Measurements from ENCODE around the gene P3R3URF.

Gene P3R3URF

DNA sequence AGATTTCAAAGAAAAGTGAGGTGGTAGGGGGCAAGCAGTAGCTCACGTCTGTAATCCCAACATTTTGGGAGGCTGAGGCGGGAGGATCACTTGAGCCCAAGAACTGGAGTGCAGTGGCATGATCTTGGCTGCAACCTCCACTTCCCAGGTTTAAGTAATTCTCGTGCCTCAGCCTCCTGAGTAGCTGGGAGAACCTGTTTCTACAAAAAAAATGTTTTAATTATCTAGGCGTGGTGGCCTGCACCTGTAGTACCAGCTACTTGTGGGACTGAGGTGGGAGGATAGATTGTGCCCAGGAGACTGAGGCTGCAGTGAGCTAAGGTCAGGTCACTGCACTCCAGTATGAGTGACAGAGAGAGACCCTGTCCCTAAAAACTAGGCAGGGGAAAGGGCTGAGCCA is 4.0 kb downstream of the P3R3URF start:
- no peak for DNase-seq (ENCODE audit: low read depth)

DNA sequence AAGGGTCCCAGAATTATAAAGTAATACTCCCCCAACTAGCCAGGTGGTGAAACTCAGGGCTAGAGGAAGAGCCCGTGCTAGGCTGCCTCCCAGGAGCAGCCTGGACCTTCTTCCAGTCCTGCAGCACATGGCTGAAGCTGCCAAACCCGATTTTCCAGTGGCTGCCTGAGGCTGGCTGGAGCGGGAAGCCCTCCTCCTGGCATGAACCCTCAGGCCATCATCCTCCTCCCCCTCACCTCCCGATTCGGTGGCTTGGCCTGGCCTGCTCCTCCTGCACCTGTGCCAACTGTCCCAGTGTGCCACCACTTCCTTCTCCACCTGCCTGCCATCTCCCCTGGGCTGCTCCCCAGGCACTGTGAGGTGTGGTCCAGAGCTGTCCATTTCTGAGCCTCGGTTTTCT is 4.4 kb downstream of the P3R3URF start:
- no peak for DNase-seq (ENCODE audit: low read depth)

DNA sequence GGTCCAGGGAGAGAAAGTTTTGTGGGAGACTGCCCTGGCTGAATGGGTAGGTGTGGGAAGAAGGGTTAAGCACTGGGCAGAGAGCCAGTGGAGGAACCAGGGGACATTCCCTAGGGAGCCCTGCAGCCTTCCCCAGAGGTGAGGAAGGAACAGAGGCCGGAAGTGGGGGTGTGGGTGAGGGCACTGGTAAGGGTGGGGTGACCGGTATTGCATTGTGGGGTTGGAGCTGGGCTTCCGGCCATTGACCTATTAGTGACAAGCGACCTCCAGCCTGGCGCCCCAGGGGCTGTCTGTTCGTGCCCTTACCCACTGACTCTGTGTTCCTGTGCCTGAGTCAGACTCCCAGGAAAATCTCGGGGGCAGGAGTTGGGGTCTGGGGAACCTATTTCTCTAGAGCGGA is 4.9 kb downstream of the P3R3URF start:
- DNase-seq (ENCODE audit: low read depth): no peak

DNA sequence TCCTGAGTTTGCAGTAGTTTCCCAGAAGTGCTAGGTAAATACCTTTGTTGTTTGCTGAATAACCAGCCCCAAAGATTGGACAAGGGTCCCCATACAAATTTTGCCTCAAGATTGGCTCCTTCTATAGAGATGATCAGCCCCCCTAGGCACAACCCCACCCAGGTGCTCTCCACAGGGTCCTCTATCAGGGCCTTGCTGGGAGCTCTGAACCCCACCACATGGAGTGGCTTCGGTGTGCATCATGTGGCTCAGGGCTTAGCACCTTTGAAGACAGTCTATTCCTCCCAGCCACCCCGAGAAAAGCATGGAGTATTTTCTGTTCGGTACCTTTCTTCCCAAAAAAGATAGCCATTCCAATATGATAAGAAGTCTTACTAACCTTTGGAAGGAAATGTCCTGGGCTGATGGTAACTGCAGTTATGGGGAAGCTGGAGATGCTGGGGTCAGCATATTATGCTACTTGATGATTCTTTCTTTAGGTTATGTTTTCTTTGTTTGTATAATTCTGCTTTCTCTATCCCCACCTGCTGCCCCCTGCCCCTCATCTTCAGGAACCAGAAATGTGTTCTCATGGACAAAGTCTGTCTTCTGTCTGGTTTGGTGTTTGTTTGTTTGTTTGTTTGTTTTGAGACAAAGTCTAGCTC is 6.4 kb downstream of the P3R3URF start:
- no peak for DNase-seq (ENCODE audit: low read depth)

DNA sequence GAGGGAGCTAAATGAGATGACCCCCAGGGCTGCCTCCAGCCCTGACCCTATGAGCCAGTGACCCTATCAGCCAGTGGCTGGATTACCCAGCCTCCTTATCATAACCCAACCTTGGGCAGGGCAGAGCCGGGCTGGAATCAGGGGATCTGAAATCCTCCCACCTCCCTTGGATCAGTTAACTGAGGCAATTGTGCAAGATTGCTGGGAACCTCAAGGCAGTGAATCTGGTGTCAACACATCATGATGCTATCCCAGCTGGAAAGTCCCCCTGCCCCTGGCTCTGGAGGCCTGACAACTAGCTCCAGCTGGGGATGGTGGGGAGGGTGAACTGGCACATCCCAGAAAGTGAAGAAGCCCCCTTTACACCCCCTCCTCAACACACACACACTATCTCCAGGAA is 7.8 kb downstream of the P3R3URF start:
- DNase-seq (ENCODE audit: low read depth): peak; percentile 67

DNA sequence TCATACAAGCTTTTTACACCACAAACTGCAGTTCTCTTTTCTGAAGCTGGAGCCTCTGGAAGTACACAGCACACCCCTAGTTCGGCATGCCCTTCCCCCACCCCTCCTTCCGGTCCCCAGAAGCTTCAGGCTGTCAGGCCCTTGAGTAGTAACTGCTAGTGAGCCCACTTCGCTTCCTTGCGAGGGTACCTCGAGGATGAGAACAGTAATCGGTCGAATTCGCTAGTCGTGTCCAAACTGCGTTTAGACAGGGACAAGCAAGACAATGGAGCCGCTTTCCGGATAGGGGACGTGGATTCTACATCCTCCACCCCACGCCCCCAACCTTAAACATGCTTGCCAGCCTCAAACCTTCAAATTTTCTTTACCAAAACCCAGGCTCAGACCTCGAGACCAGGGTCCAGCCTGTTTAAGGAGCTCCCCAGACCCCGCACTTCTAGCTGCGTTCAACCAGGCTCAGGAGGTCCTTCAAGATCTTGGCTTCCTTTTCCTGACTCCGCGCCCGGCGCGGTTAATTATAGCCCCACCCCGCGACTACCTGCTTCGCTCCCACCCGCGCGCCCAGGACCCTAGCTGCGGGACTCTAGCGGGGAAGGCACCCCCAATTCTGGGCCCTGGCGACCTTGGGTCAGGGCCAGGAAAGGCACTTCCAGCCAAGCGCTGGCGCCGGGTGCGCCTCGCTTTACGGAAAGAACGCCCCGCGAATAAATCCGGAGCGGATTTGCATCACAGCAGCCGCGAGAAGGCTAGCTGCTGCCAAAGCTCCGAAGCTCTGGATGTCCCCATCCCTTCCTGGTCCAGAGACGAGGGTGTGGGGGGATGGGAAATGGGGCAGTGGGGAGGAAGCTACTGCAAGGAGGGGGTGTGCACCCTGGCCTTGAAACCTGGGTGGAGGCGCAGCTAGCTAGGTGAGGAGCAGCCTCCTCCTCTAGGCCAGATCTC is 9.5 kb downstream of the P3R3URF start:
- no peak for DNase-seq (ENCODE audit: low read depth)

DNA sequence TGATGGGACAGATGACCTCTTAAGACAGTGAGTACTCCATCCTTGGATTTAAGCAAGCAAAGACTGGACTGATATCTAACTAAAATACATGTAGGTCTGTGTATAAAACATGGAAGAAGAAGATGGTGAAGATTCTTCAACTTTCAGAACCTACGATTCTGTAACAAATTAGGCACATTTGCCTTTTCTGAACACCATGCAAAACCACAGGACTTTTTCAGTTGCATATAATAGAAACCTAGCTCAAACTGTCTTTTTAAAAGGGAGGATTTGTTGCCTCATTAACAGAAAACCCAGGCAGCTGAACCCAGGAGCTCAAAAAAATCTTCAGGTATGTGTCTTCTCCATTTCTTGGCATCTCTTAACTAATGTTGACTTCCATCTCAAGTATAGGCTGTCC is 16.1 kb downstream of the P3R3URF start:
- DNase-seq (ENCODE audit: low read depth): no peak

DNA sequence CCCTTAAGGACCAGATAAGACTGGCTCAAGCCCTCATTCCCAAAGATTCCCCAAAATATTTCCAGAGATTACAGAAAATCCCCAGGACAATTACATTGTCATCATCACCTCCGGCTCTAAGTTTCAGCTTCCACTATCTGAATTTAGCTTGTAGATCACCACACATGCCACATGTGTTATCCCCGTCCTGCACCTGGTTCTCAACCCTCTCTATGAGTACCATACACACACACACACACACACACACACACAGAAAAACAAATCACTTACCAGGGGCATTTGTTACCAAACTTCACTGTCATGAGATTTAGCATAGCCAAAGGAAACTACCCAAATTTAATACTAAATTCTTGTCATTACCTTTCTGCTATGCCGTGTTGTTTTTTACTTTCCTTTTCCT is 16.8 kb downstream of the P3R3URF start:
- DNase-seq (ENCODE audit: low read depth): no peak

DNA sequence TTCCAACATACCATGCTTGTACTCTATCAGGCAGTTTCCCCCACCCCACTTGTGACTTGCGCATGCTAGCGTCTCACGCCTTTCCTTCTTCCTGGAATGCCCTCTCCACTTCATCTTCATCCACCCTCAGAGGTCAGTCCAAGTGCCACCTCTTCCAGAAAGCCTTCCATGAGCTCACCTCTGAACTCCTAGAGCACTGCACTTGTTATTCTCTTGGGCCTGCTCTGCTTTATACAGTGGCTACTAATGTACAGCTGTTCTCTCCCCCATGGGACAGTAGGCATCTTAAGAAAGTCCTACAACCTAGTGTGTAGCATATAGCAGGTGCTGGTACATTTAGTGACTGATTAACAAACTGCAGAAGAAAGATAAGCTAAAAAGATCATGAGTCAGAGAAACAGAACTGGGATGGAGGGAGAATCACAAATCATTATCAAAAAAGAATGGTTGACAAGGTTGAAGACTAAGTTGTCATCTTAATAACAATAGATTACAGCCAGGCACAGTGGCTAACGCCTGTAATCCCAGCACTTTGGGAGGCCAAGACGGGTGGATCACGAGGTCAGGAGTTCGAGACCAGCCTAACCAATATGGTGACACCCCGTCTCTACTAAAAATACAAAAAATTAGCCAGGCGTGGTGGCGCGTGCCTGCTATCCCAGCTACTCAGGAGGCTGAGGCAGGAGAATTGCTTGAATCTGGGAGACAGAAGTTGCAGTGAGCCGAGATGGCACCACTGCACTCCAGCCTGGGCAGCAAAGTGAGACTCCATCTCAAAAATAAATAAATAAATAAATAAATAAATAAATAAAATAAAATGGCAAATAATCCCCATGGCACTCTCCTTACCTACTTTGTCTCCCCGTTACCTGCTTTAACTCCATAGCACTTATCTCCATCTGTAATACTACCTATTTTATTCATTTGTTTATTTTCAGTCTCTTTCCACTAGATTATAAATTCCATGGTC is 17.7 kb downstream of the P3R3URF start:
- DNase-seq (ENCODE audit: low read depth): no peak

DNA sequence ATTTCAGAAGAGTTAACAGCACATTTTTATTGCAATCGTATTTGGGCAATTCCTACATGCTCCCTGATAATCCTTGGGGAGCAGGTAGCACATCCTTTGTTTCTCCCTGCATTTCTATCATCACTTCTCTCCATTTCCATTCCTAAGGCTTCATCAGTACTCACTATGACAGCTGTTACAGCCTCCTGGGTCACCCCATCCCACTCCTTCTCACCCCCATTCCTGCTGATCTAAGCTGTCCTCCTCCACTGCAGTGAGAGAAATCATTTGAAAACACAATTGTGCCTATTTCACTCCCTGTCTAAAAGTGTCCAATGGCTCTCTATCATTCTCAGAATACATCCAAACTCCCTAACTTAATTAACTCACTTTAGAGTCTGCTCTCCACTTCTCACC is 18.4 kb downstream of the P3R3URF start:
- DNase-seq (ENCODE audit: low read depth): no peak

DNA sequence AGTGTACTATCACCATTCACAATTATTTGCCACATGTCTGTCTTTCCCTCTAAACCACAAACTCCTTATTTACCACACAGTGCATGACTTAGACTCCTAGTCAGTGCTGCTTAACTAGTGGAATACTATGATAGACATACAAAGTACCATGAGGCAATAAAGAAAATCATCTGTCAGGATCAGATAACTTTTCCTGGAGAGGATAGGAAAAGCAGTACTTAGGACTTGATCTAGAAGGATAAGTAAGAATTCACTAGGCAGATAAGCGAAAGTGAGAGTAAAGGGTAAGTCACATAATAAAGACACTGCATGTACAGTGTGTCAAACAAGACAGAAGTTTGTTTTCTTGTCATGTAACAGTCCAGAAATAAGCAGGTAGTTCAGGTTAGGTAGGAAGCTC is 22.6 kb downstream of the P3R3URF start:
- DNase-seq (ENCODE audit: low read depth): peak; percentile 43

DNA sequence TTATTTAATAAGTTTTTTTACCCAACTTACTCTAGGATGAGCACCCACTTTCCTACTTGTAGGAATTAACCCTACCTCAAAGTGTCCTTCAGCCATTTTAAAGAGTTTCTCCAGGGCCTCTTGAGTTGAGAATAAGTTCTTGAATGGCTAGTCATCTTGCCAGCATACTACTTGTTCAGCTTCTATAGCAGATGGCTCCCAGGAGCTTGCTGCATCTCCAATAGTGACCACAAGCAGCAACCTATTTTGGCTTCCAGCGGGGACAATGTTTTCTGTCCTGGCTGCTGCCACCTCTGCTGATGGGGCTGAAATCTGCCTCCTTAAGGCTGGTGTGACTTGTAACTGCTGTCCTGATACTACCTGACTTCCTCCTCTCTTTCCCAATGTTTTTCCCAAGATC is 23.1 kb downstream of the P3R3URF start:
- DNase-seq (ENCODE audit: low read depth): no peak

DNA sequence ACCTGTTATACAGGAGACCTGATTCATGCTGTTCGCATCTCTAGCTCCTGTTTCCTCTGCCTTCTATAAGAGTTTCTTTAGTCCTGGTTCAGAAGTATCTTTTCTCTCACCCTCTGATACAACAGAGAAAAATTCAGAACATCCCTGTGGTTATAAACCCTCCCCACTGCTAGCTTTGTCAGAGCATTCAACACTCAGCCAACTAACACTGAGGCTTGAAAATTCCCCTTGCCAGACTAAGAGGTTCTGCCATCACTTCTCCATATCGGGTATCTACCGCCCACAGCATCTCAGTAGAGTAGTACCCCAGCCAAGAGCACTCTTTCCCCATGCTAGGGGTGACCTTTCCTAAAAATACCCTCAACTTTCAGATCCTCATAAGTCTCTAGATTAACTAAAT is 24.3 kb downstream of the P3R3URF start:
- peak; percentile 82 for DNase-seq (ENCODE audit: low read depth)

DNA sequence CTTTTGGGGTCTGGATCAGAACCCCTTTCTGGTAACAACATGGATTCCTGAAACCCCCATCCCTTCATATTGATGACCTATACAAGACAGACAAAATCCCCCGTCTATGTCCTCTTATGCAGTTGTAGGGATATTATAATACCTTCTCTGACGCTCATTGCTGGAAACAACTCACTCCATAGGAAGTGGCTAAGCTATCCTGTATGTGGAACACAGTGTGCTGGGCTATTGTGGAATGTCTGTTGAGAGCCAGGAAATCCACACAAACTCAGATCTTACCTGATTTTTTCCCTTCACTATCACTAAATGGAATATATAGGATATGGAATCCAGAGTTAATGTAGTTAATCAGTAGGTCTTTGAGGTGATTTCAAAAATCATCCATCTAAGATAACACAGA is 26.2 kb downstream of the P3R3URF start:
- DNase-seq (ENCODE audit: low read depth): peak; percentile 32

DNA sequence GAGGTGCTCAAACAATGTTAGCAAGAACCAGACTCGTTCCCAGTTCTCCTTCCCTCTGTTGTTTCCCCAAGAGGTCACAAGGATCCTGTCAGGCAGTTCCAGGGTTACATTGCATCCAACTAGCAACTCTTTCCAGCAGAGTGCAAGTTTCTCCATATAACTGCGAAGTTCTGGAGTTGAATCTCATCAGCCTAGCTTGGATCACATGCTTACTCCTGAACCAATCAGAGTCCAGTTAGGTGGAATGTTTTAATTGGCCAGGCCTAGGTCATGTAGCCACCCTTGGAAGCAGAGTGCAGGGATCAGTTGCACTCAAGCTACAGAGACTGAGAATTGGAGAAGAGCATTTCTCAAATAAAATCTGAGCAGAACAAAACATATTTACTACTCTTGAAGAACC is 28.0 kb downstream of the P3R3URF start:
- DNase-seq (ENCODE audit: low read depth): no peak

DNA sequence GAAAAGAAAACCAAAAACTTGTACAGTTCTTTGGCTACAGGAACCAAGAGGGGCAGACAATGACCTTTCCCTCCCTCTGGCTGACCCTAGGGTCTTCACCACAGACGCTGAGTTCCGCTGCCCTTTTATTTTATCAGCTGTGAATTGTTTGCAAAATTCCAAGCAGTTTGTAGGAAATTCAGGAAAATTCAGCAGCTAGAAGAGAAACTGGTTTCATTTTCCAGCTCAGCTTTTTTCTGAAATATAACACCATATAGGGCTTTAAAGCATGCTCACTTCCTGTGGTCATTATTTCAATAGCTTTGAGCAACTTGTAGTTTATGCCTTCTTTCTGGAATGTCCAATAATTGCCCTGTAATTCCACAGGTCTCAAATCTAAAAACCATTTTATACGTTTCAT is 38.4 kb downstream of the P3R3URF start:
- DNase-seq (ENCODE audit: low read depth): peak; percentile 50

DNA sequence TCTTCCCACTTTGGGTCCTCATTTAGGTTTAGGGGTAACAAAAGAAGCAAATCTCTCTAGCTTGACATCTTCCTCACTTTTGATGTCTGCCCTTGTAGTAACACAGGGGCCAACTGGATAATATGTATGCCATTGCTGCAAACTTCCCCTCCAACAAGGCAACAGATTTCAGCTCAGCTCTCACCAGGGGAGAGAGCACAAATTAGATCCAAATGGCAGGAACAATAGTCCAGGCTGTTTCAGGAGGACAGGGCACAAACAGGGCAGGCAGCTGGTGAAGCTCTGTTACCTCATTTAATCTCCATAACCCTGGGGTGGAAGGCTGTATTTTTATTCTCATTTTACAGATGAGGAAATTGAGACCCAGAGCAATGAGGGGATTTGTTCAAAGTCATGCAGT is 39.6 kb downstream of the P3R3URF start:
- no peak for DNase-seq (ENCODE audit: low read depth)

DNA sequence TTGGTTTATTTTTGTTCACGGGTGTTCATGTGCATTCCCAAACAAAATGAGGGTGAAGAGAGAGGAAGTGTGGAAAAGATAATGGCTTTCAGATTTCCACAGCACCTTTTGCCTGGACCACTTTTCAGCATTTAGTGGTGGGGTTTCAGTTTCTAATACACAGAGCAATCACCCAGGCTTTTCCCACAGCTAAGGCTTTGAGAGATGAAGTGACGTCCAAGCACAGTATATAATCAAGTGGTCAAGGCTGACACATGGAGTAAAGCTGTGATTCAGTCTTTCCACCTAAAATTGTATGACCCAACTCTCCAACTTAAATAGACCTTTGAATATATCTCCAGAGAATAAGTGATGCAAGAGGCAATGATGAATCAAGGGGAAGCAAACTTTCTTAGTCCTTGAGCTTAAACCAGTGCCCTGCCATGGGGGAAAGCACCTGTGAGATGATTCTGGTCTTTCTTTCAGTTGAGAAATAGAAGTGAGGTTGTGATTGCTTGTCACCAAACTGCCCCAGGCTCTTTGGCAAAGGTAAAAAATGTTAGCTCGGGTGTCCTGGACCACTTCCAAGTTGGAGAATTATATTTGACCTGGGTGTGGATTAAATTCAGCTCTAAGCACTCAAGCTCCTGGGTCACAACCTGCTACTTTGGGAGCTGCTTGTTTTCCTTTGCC is 41.5 kb downstream of the P3R3URF start:
- peak; percentile 89 for DNase-seq (ENCODE audit: low read depth)

DNA sequence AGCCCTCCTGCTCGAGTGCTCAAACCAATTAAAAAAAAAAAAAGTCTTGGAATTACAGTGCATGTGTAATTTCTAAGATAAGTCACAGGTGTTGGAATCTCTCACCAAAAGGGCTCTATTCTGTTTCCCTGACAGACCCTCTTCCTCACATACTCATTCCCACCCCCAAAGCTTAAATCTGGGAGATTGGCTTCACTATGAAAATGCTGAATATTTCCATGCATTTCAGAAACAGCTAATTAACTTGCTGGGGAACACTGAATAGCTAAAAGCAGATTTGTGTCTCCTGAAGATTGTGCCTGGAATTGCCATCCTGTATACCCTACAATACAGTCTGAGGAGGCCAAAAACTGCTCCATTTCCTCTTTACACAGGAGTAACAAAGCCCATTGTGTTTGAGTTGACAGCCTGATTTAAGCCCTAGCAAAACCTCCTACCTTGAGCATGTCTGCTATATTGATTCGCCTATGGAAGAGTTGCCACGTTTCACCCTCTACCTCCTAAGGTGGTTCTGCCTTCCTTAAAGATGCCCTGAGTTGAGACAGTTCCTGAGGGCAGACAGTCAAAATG is 42.4 kb downstream of the P3R3URF start:
- no peak for DNase-seq (ENCODE audit: low read depth)

DNA sequence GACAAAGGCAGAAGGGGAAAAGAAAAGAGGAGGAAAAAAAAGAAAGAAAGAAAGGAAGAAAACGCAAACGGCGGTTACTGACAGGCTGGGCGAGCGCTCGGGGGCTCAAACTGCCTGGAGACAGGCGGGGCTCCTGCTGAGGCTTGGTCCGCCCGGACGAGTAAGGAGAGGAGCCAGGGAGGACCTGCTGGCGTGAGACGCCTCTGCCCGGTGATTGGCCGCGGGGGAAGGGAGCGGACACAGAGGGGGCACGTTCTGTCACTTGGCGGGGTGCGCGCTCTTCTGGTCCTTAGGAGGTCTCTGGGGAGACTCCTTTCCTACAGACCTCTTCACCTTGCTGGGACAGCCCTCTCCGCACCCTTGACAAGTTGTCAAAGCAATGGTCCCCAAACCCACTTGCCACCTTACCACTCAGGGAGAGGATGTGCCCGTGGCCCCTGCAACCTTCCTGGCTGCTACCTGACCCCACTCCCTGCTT is 43.1 kb downstream of the P3R3URF start:
- no peak for DNase-seq (ENCODE audit: low read depth)

DNA sequence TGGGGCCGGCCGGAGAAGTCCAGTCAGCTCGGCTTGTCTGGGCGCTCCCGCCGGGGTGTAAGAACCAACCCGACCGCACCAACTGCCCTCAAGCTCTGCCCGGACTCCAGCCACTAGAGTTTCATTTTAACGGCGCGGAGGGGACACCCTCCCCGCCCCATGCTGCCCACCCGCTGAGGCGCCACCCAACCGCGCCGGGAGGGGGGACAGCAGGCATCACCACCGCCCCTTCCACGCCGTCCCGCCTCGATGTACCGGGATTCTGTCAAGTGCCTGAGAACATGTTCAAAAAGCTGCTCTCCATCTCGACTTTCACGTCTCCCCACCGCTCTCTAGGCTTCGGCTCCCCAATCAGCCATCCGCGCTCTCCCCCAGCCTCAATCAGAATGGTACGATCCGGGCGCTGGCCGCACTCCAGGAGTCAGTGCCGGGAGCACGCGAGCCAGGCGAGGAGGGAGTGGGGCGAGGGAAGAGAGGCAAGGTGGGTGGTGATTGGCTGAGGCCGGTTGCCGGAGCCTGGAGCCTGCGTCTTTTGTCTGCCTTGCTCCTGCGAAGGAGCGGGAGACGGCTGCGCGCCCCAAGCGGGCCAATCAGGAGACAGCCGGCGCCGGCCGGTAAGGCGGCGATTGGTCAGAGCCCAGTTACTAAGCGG is 43.6 kb downstream of the P3R3URF start, which contains the start of gene PIK3R3:
Gene PIK3R3, minus strand, starts transcription at position 101 of the 652 bp plus-strand sequence. CDS start 677 bp downstream, outside the sequence.
- peak; percentile 98 for DNase-seq (ENCODE audit: low read depth)
